Gastroesophageal sphincter (tissue), 4 donors: ENCODE data around the gene SLC25A52. TPM values are rescaled to one million over a fixed set of nuclear protein-coding genes. Genes with fewer than 3 reads are reported as not detected.
"Not testable (repeated sequence)": the region's sequence is repeated elsewhere in the genome, so short reads cannot be mapped to it uniquely, and the experiment has no call there.

ENCODE experiments used
- ATAC-seq: fragments of 150-250 bp; one replicate; pipeline ENCODE4 v1.9.1; 2016; ENCODE audit warnings: mild to moderate bottlenecking, moderate library complexity
- H3K27ac ChIP-seq, 4 donors: fragments of 200-600 bp; sonication (generic) in 3 of 4; 1 replicate in 3 of 4; 2 replicates in 1 of 4; pipeline ENCODE4 v1.5.1; 2016 to 2019
- H3K27me3 ChIP-seq: fragments of 200-600 bp; sonication (generic); one replicate; pipeline ENCODE4 v1.5.1; 2019
- H3K36me3 ChIP-seq, 2 donors: fragments of 200-600 bp; sonication (generic); one replicate each; pipeline ENCODE4 v1.5.1; 2019; ENCODE audit warnings: control low read depth in 1 of 2
- H3K4me1 ChIP-seq, 3 donors: fragments of 200-600 bp; sonication (generic); 1 replicate in 2 of 3; 2 replicates in 1 of 3; pipeline ENCODE4 v1.5.1; 2016 to 2019; ENCODE audit warnings: control low read depth in 2 of 3
- H3K4me3 ChIP-seq, 2 donors: fragments of 200-600 bp; sonication (generic); one replicate each; pipeline ENCODE4 v1.5.1; 2019; ENCODE audit warnings: mild to moderate bottlenecking in 1 of 2, moderate library complexity in 1 of 2
- H3K9me3 ChIP-seq, 3 donors: fragments of 200-600 bp; sonication (generic); one replicate each; pipeline ENCODE4 v1.5.1; 2017 to 2019; ENCODE audit warnings: control low read depth in 2 of 3
- CTCF ChIP-seq, 4 experiments: fragments of 200-600 bp in 2 of 4; fragments of 450-650 bp in 2 of 4; sonication (generic) in 1 of 4; IDR thresholded peaks; one replicate each; pipeline ENCODE4 v1.5.1; 2017 to 2019; ENCODE audit warnings: antibody characterized with exemption in 4 of 4, mild to moderate bottlenecking in 2 of 4, moderate library complexity in 2 of 4
- EP300 ChIP-seq: sonication (generic); formaldehyde crosslinking; IDR thresholded peaks from one replicate; pipeline ENCODE4 v1.6.1; 2017; ENCODE audit warnings: antibody characterized with exemption, mild to moderate bottlenecking
- POLR2A ChIP-seq, 2 donors: fragments of 450-650 bp; IDR thresholded peaks; one replicate each; pipeline ENCODE4 v1.6.1; 2017; ENCODE audit warnings: antibody characterized with exemption in 2 of 2, mild to moderate bottlenecking in 2 of 2, moderate library complexity in 1 of 2
- POLR2AphosphoS5 ChIP-seq: sonication (generic); formaldehyde crosslinking; IDR thresholded peaks from one replicate; pipeline ENCODE4 v1.6.1; 2017; ENCODE audit warnings: antibody characterized with exemption
- WGBS, 2 donors: methylation state at CpG; one replicate each; pipeline ENCODE4 v1.1.5; 2018; ENCODE audit warnings: low coverage in 1 of 2; 5-methylcytosine and 5-hydroxymethylcytosine counted together
- total RNA-seq, 4 donors: library from RNA; depleted of rRNA; stranded (reverse); fragments of >200 nt; gene quantifications; one replicate each; pipeline ENCODE4 v1.1.0, GENCODE V29; 2016

SLC25A52 gene
- total RNA-seq, 4 donors from 2014 or later, result 0.23 TPM; not detected in 3

- WGBS, 2 donors, result 91 to 96% methylated on average over 3 of the region's 3 CpGs
- TF ChIP-seq EP300 (no peak), POLR2AphosphoS5 (no peak), CTCF (IDR thresholded peaks at IDR 0.05) (no peak), POLR2A (IDR thresholded peaks at IDR 0.05) (no peak)
- Histone ChIP-seq H3K27me3 (no peaks in the 10 kb centered on the region), H3K9me3 (peaks cover 0 to 2% (median 0%) of the 10 kb centered on the region in 3 donors), H3K27ac (no peak overlapping the region), H3K36me3 (no peaks in the 10 kb centered on the region), H3K4me1 (no peaks in the 10 kb centered on the region), H3K4me3 (no peak overlapping the region)
- no peak for ATAC-seq
Observed at GRCh38 chr18:31772699-31773098, 12.0 kb upstream of the SLC25A52 start.

- no peaks in the 10 kb centered on the region for H3K9me3 ChIP-seq
- no peaks in the 10 kb centered on the region for H3K27me3 ChIP-seq
- 63 to 66% methylated on average over 3 of the region's 3 CpGs for WGBS, 2 donors
- H3K4me1 ChIP-seq, result no peaks in the 10 kb centered on the region
- no peak for TF ChIP-seq POLR2AphosphoS5
- no peak for TF ChIP-seq CTCF (IDR thresholded peaks at IDR 0.05)
- no peak for TF ChIP-seq POLR2A (IDR thresholded peaks at IDR 0.05)
- TF ChIP-seq EP300, result no peak
- no peak overlapping the region for H3K27ac ChIP-seq
- no peak overlapping the region for H3K4me3 ChIP-seq
- H3K36me3 ChIP-seq, result no peaks in the 10 kb centered on the region
- ATAC-seq, result no peak
Observed at GRCh38 chr18:31750273-31750672, 10.4 kb downstream of the SLC25A52 start.

GRCh38 chr18:31746396-31746795 is 14.3 kb downstream of the SLC25A52 start:
- ATAC-seq, result no peak
- WGBS, 2 donors, result 82 to 92% methylated on average over 2 to 4 of the region's 4 CpGs

GRCh38 chr18:31744321-31745067 is 16.2 kb downstream of the SLC25A52 start:
- Histone ChIP-seq H3K9me3 (no peaks in the 10 kb centered on the region), H3K27ac (no peak overlapping the region), H3K4me3 (no peak overlapping the region), H3K36me3 (no peaks in the 10 kb centered on the region), H3K27me3 (no peaks in the 10 kb centered on the region), H3K4me1 (no peaks in the 10 kb centered on the region)
- ATAC-seq, result no peak
- no peak for TF ChIP-seq CTCF (IDR thresholded peaks at IDR 0.05)
- TF ChIP-seq POLR2A (IDR thresholded peaks at IDR 0.05), result no peak
- TF ChIP-seq EP300, result no peak
- no peak for TF ChIP-seq POLR2AphosphoS5
- 83 to 86% methylated on average over 12 to 15 of the region's 15 CpGs for WGBS, 2 donors

More at GRCh38 chr18:31746396-31746795, 14.3 kb downstream of the SLC25A52 start:
- no peaks in the 10 kb centered on the region for H3K4me1 ChIP-seq
- TF ChIP-seq POLR2A (IDR thresholded peaks at IDR 0.05) (no peak), CTCF (IDR thresholded peaks at IDR 0.05) (no peak), EP300 (no peak), POLR2AphosphoS5 (no peak)
- H3K27me3 ChIP-seq, result no peaks in the 10 kb centered on the region
- H3K9me3 ChIP-seq, result no peaks in the 10 kb centered on the region
- no peak overlapping the region for H3K27ac ChIP-seq
- H3K36me3 ChIP-seq, result no peaks in the 10 kb centered on the region
- H3K4me3 ChIP-seq, result no peak overlapping the region

- ATAC-seq, result not testable (repeated sequence)
- WGBS, 2 donors, result 75 to 90% methylated on average over 1 to 2 of the region's 5 CpGs
Observed at GRCh38 chr18:31743600-31743999, 17.1 kb downstream of the SLC25A52 start.

More at GRCh38 chr18:31743600-31743999, 17.1 kb downstream of the SLC25A52 start:
- H3K4me3 ChIP-seq, H3K27ac ChIP-seq, H3K27me3 ChIP-seq, H3K9me3 ChIP-seq, H3K4me1 ChIP-seq, H3K36me3 ChIP-seq: not testable (repeated sequence)
